ENCODE results near the gene PRR16.

The PRR16 gene

GRCh38 chr5:120529386-120529785 is 65.3 kb downstream of the PRR16 start:
- H3K4me3 ChIP-seq (ENCODE audit: low read length, poor library complexity, severe bottlenecking) = no peak overlapping the region
- no peaks in the 10 kb centered on the region for H3K9me3 ChIP-seq (ENCODE audit: insufficient read depth, low read depth, low read length)
- H3K79me2 ChIP-seq (ENCODE audit: insufficient read depth, low read length) = no peaks in the 10 kb centered on the region
- H3K36me3 ChIP-seq (ENCODE audit: insufficient read depth, low read length) = no peaks in the 10 kb centered on the region
- no peak for TF ChIP-seq CTCF (conservative IDR thresholded peaks at IDR 0.05; ENCODE audit: low read length)
- TF ChIP-seq EZH2phosphoT487 (IDR thresholded peaks at IDR 0.05; ENCODE audit: borderline replicate concordance) = no peak
- H3K27me3 ChIP-seq (ENCODE audit: insufficient read depth, low read length, poor library complexity, severe bottlenecking) = no peaks in the 10 kb centered on the region
- H3K9me2 ChIP-seq (replicated peaks; ENCODE audit: low read depth, low read length) = no peaks in the 10 kb centered on the region
- H2AFZ ChIP-seq (ENCODE audit: low read length) = no peak overlapping the region
- H4K20me1 ChIP-seq (ENCODE audit: insufficient read depth, low read length, poor library complexity, severe bottlenecking) = no peaks in the 10 kb centered on the region
- H3F3A ChIP-seq (ENCODE audit: low read depth) = no peaks in the 10 kb centered on the region
- H3K4me2 ChIP-seq (ENCODE audit: low read depth, low read length, poor library complexity, severe bottlenecking) = no peak overlapping the region
- H3K9ac ChIP-seq (ENCODE audit: low read depth, low read length, poor library complexity, severe bottlenecking) = no peak overlapping the region
- H3K4me1 ChIP-seq (ENCODE audit: insufficient read depth, low read length, poor library complexity, severe bottlenecking) = no peaks in the 10 kb centered on the region

GRCh38 chr5:120531215-120531614 is 67.1 kb downstream of the PRR16 start:
- H3K4me3 ChIP-seq (ENCODE audit: low read length, poor library complexity, severe bottlenecking) = no peak overlapping the region
- no peaks in the 10 kb centered on the region for H3K9me2 ChIP-seq (replicated peaks; ENCODE audit: low read depth, low read length)
- H2AFZ ChIP-seq (ENCODE audit: low read length) = no peak overlapping the region
- no peaks in the 10 kb centered on the region for H3K36me3 ChIP-seq (ENCODE audit: insufficient read depth, low read length)
- no peak overlapping the region for H3K4me2 ChIP-seq (ENCODE audit: low read depth, low read length, poor library complexity, severe bottlenecking)
- TF ChIP-seq CTCF (conservative IDR thresholded peaks at IDR 0.05; ENCODE audit: low read length) (no peak), EZH2phosphoT487 (IDR thresholded peaks at IDR 0.05; ENCODE audit: borderline replicate concordance) (no peak)
- no peaks in the 10 kb centered on the region for H4K20me1 ChIP-seq (ENCODE audit: insufficient read depth, low read length, poor library complexity, severe bottlenecking)
- H3F3A ChIP-seq (ENCODE audit: low read depth) = no peaks in the 10 kb centered on the region
- H3K4me1 ChIP-seq (ENCODE audit: insufficient read depth, low read length, poor library complexity, severe bottlenecking) = no peaks in the 10 kb centered on the region
- H3K27me3 ChIP-seq (ENCODE audit: insufficient read depth, low read length, poor library complexity, severe bottlenecking) = no peaks in the 10 kb centered on the region
- H3K9ac ChIP-seq (ENCODE audit: low read depth, low read length, poor library complexity, severe bottlenecking) = no peak overlapping the region
- no peaks in the 10 kb centered on the region for H3K9me3 ChIP-seq (ENCODE audit: insufficient read depth, low read depth, low read length)
- H3K79me2 ChIP-seq (ENCODE audit: insufficient read depth, low read length) = no peaks in the 10 kb centered on the region

- Histone ChIP-seq H3F3A (ENCODE audit: low read depth) (no peaks in the 10 kb centered on the region), H3K4me3 (ENCODE audit: low read length, poor library complexity, severe bottlenecking) (no peak overlapping the region), H3K36me3 (ENCODE audit: insufficient read depth, low read length) (no peaks in the 10 kb centered on the region), H3K4me1 (ENCODE audit: insufficient read depth, low read length, poor library complexity, severe bottlenecking) (no peaks in the 10 kb centered on the region), H3K9me2 (replicated peaks; ENCODE audit: low read depth, low read length) (no peaks in the 10 kb centered on the region), H3K79me2 (ENCODE audit: insufficient read depth, low read length) (no peaks in the 10 kb centered on the region), H3K9me3 (ENCODE audit: insufficient read depth, low read depth, low read length) (no peaks in the 10 kb centered on the region), H4K20me1 (ENCODE audit: insufficient read depth, low read length, poor library complexity, severe bottlenecking) (no peaks in the 10 kb centered on the region), H2AFZ (ENCODE audit: low read length) (no peak overlapping the region), H3K9ac (ENCODE audit: low read depth, low read length, poor library complexity, severe bottlenecking) (no peak overlapping the region), H3K27me3 (ENCODE audit: insufficient read depth, low read length, poor library complexity, severe bottlenecking) (no peaks in the 10 kb centered on the region), H3K4me2 (ENCODE audit: low read depth, low read length, poor library complexity, severe bottlenecking) (no peak overlapping the region)
- TF ChIP-seq CTCF (conservative IDR thresholded peaks at IDR 0.05; ENCODE audit: low read length) = peak; percentile 35; the same call in 1 of the 2 replicates
- no peak for TF ChIP-seq EZH2phosphoT487 (IDR thresholded peaks at IDR 0.05; ENCODE audit: borderline replicate concordance)
Measured at GRCh38 chr5:120532835-120533234, 68.7 kb downstream of the PRR16 start.

Measured in Loucy (cell line).